MM.1S (cell line): ENCODE results near the gene CCDC88C.

ENCODE experiments used
- DNase-seq: peaks from one replicate; pipeline ENCODE4 v3.0.0-alpha.2; 2015
- H2AFZ ChIP-seq: fragments of 300-600 bp; sonication (generic); 2 replicates; pipeline ENCODE4 v1.6.0; 2016; ENCODE audit warnings: antibody characterized with exemption, low read length
- H3F3A ChIP-seq: fragments of 300-600 bp; sonication (generic); 2 replicates; pipeline ENCODE4 v1.6.1; 2016; ENCODE audit warnings: mild to moderate bottlenecking, antibody characterized with exemption, low read length, moderate library complexity, mixed read lengths; ENCODE audit not compliant: insufficient read depth
- H3K27ac ChIP-seq: fragments of 300-600 bp; sonication (generic); 2 replicates; pipeline ENCODE4 v1.5.1; 2016; ENCODE audit warnings: mild to moderate bottlenecking, low read length
- H3K27me3 ChIP-seq: fragments of 300-600 bp; sonication (generic); replicated peaks from 2 replicates; pipeline ENCODE4 v1.6.0; 2016; ENCODE audit warnings: low read length; ENCODE audit not compliant: insufficient read depth
- H3K36me3 ChIP-seq: fragments of 300-600 bp; sonication (generic); replicated peaks from 2 replicates; pipeline ENCODE4 v1.6.1; 2016; ENCODE audit warnings: mild to moderate bottlenecking, low read length, mixed read lengths; ENCODE audit not compliant: insufficient read depth
- H3K4me1 ChIP-seq: fragments of 300-600 bp; sonication (generic); 2 replicates; pipeline ENCODE4 v1.6.1; 2016; ENCODE audit warnings: low read length, mixed read lengths
- H3K4me2 ChIP-seq: fragments of 300-600 bp; sonication (generic); 2 replicates; pipeline ENCODE4 v1.6.0; 2016; ENCODE audit warnings: low read depth, low read length
- H3K4me3 ChIP-seq: fragments of 300-600 bp; sonication (generic); 2 replicates; pipeline ENCODE4 v1.5.1; 2016; ENCODE audit warnings: low read length, mixed read lengths
- H3K79me2 ChIP-seq: fragments of 300-600 bp; sonication (generic); 2 replicates; pipeline ENCODE4 v1.6.1; 2016; ENCODE audit warnings: mixed run types, low read length, mixed read lengths
- H3K9ac ChIP-seq: fragments of 300-600 bp; sonication (generic); 2 replicates; pipeline ENCODE4 v1.6.1; 2016; ENCODE audit warnings: low read length, mixed read lengths
- H3K9me2 ChIP-seq: fragments of 300-600 bp; sonication (generic); replicated peaks from 2 replicates; pipeline ENCODE4 v1.6.1; 2016; ENCODE audit warnings: mild to moderate bottlenecking, low read length, mixed read lengths; ENCODE audit not compliant: insufficient read depth
- H3K9me3 ChIP-seq: fragments of 300-600 bp; sonication (generic); replicated peaks from 2 replicates; pipeline ENCODE4 v1.6.1; 2016; ENCODE audit warnings: mild to moderate bottlenecking, low read length, mixed read lengths; ENCODE audit not compliant: insufficient read depth
- H4K20me1 ChIP-seq: fragments of 300-600 bp; sonication (generic); 2 replicates; pipeline ENCODE4 v1.6.1; 2016; ENCODE audit warnings: mild to moderate bottlenecking, low read length, moderate library complexity, mixed read lengths; ENCODE audit not compliant: insufficient read depth
- EZH2 ChIP-seq: fragments of 300-600 bp; sonication (generic); optimal IDR thresholded peaks from 2 replicates; pipeline ENCODE3; 2017; ENCODE audit warnings: low read depth, mild to moderate bottlenecking, antibody characterized with exemption, low read length, mixed read lengths
- EZH2phosphoT487 ChIP-seq: fragments of 300-600 bp; sonication (generic); IDR thresholded peaks from 2 replicates; pipeline ENCODE4 v1.6.1; 2018; ENCODE audit warnings: antibody characterized with exemption, low read length
- TF ChIP-seq, protein P1 (sequence below): fragments of 300-600 bp; sonication (generic); IDR thresholded peaks from 2 replicates; pipeline ENCODE4 v1.5.1; 2016; ENCODE audit warnings: antibody characterized with exemption, low read length, mixed read lengths

Gene CCDC88C

DNA sequence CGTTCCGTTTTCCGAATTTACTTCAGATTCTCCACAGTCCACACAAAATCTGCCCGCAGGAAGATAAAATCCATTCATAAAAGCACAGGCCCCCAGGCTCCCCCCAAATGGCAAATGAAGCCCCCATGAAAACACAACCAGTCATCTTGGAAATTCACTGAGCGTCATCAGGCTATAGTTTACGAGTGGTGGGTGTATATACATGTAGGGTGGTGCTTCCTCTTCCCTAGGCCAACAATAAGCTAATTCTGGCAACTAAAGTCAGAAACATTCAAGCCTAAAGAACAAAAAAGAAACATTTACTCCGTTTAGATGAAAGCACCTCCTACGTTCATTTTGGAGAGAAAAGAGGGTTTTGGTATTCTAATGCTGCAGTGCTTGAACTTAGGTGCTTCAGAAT lies 179.0 kb downstream of the CCDC88C start:
- H4K20me1 ChIP-seq, result no peaks in the 10 kb centered on the region
- no peaks in the 10 kb centered on the region for H3K36me3 ChIP-seq
- H3K79me2 ChIP-seq, result no peaks in the 10 kb centered on the region
- H2AFZ ChIP-seq, result no peak overlapping the region
- H3K4me2 ChIP-seq, result no peak overlapping the region
- TF ChIP-seq, protein P1, sequence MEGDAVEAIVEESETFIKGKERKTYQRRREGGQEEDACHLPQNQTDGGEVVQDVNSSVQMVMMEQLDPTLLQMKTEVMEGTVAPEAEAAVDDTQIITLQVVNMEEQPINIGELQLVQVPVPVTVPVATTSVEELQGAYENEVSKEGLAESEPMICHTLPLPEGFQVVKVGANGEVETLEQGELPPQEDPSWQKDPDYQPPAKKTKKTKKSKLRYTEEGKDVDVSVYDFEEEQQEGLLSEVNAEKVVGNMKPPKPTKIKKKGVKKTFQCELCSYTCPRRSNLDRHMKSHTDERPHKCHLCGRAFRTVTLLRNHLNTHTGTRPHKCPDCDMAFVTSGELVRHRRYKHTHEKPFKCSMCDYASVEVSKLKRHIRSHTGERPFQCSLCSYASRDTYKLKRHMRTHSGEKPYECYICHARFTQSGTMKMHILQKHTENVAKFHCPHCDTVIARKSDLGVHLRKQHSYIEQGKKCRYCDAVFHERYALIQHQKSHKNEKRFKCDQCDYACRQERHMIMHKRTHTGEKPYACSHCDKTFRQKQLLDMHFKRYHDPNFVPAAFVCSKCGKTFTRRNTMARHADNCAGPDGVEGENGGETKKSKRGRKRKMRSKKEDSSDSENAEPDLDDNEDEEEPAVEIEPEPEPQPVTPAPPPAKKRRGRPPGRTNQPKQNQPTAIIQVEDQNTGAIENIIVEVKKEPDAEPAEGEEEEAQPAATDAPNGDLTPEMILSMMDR, result no peak
- no peak for TF ChIP-seq EZH2
- TF ChIP-seq EZH2phosphoT487, result no peak
- no peak overlapping the region for H3K9ac ChIP-seq
- no peak for DNase-seq
- no peak overlapping the region for H3K4me3 ChIP-seq
- H3K9me3 ChIP-seq, result no peaks in the 10 kb centered on the region
- H3K27ac ChIP-seq, result no peak overlapping the region
- no peaks in the 10 kb centered on the region for H3K27me3 ChIP-seq
- no peaks in the 10 kb centered on the region for H3F3A ChIP-seq
- no peaks in the 10 kb centered on the region for H3K9me2 ChIP-seq
- peaks cover 12% of the 10 kb centered on the region for H3K4me1 ChIP-seq

- no peaks in the 10 kb centered on the region for H3K9me3 ChIP-seq
- no peaks in the 10 kb centered on the region for H3K79me2 ChIP-seq
- TF ChIP-seq EZH2, result no peak
- TF ChIP-seq EZH2phosphoT487, result no peak
- TF ChIP-seq, protein P1, result no peak
- no peak overlapping the region for H3K4me2 ChIP-seq
- H3F3A ChIP-seq, result no peaks in the 10 kb centered on the region
- peaks cover 6% of the 10 kb centered on the region for H3K4me1 ChIP-seq
- no peak overlapping the region for H2AFZ ChIP-seq
- no peak overlapping the region for H3K9ac ChIP-seq
- H3K27me3 ChIP-seq, result no peaks in the 10 kb centered on the region
- no peaks in the 10 kb centered on the region for H3K36me3 ChIP-seq
- H3K27ac ChIP-seq, result no peak overlapping the region
- H3K4me3 ChIP-seq, result no peak overlapping the region
- H4K20me1 ChIP-seq, result no peaks in the 10 kb centered on the region
- no peaks in the 10 kb centered on the region for H3K9me2 ChIP-seq
- DNase-seq, result no peak
Measured at GRCh38 chr14:91238085-91238484, 179.5 kb downstream of the CCDC88C start.

GRCh38 chr14:91237219-91237618 lies 180.4 kb downstream of the CCDC88C start:
- Histone ChIP-seq H3K4me1 (no peaks in the 10 kb centered on the region; the same call in 1 of the 2 replicates), H3K36me3 (no peaks in the 10 kb centered on the region), H3K27me3 (no peaks in the 10 kb centered on the region), H3K9me3 (no peaks in the 10 kb centered on the region), H3K27ac (no peak overlapping the region), H3K4me3 (no peak overlapping the region), H3K9ac (no peak overlapping the region), H3K79me2 (no peaks in the 10 kb centered on the region), H3F3A (no peaks in the 10 kb centered on the region), H3K9me2 (no peaks in the 10 kb centered on the region), H3K4me2 (no peak overlapping the region), H4K20me1 (no peaks in the 10 kb centered on the region), H2AFZ (no peak overlapping the region)
- TF ChIP-seq, protein P1, result no peak
- TF ChIP-seq EZH2, result no peak
- no peak for TF ChIP-seq EZH2phosphoT487
- no peak for DNase-seq
